K562 (cell line): ENCODE measurements around the gene TTC22. TPM values are rescaled to one million over a fixed set of nuclear protein-coding genes. Genes with fewer than 3 reads are reported as not detected.

Experiments used
- ATAC-seq: fragments of 200-7000 bp; cut with Tn5 transposase; 3 replicates; pipeline ENCODE4 v1.9.1; 2020; ENCODE audit warnings: moderate library complexity
- BruUV-seq: library from RNA; stranded (reverse); fragments of 400-500 nt; replicated peaks from 2 replicates; lab custom pipeline; 2021; lab: Mats Ljungman, UMichigan
- CTCF ChIA-PET: fragments of 300-600 bp; formaldehyde crosslinking; extraction: SDS; loops from one replicate; lab custom pipeline; 2021; ENCODE audit warnings: low intra/inter-chr PET ratio; lab: Yijun Ruan, JAX
- POLR2A ChIA-PET: fragments of 300-600, 350-650 bp; sonication (Branson Sonifier 250); formaldehyde crosslinking; extraction: SDS; loops from one replicate; lab custom pipeline; 2021; ENCODE audit warnings: antibody characterized with exemption, inconsistent platforms; lab: Yijun Ruan, JAX
- DNase-seq, 4 experiments: peaks; one replicate each; pipeline versions ENCODE4 v3.0.0 to v3.0.0-alpha.2; 2011 to 2018; ENCODE audit warnings: low spot score in 3 of 4, mixed read lengths in 3 of 4; ENCODE audit errors: extremely low read depth in 1 of 4
- FAIRE-seq: peaks from 2 replicates; lab custom pipeline; 2011; peaks lifted over from hg19 to GRCh38; lab: Jason Lieb, UNC
- H2AFZ ChIP-seq: 2 replicates; pipeline ENCODE4 v1.6.0; 2011; ENCODE audit warnings: low read depth, low read length, control low read depth, inconsistent platforms
- H3K27ac ChIP-seq: fragments of 200-600 bp; 3 replicates; pipeline ENCODE4 v1.8.0; 2011; ENCODE audit warnings: low read depth, mild to moderate bottlenecking, control low read depth, inconsistent platforms, low read length, moderate library complexity, mixed read lengths; ENCODE audit errors: extremely low read depth
- H3K27me3 ChIP-seq, 2 experiments: fragments of 300-600 bp in 1 of 2; 2 replicates in 1 of 2; 3 replicates in 1 of 2; pipeline versions ENCODE4 v1.6.0 to v1.8.0; 2011; ENCODE audit warnings: inconsistent platforms in 2 of 2, low read length in 2 of 2, mild to moderate bottlenecking in 1 of 2, mixed read lengths in 1 of 2, moderate library complexity in 1 of 2; ENCODE audit not compliant: control insufficient read depth in 2 of 2, insufficient read depth in 2 of 2
- H3K36me3 ChIP-seq: fragments of 300-600 bp; 3 replicates; pipeline ENCODE4 v1.8.0; 2011; ENCODE audit warnings: mild to moderate bottlenecking, low read length, inconsistent platforms; ENCODE audit not compliant: control insufficient read depth, insufficient read depth
- H3K4me1 ChIP-seq, 2 experiments: fragments of 200-600 bp in 1 of 2; replicated peaks in 1 of 2; 2 replicates in 1 of 2; 3 replicates in 1 of 2; pipeline versions ENCODE4 v1.5.1 to v1.8.0; 2011; ENCODE audit warnings: inconsistent platforms in 2 of 2, low read length in 2 of 2, mild to moderate bottlenecking in 1 of 2, mixed read lengths in 1 of 2, moderate library complexity in 1 of 2; ENCODE audit not compliant: control insufficient read depth in 2 of 2, insufficient read depth in 2 of 2
- H3K4me2 ChIP-seq: 2 replicates; pipeline ENCODE4 v1.6.1; 2011; ENCODE audit warnings: low read length, control low read depth, inconsistent platforms, mixed read lengths; ENCODE audit not compliant: insufficient read depth
- H3K4me3 ChIP-seq: fragments of 200-600 bp; sonication (generic), shearing (Covaris generic); 2 replicates; pipeline ENCODE4 v1.5.1; 2016; ENCODE audit warnings: control low read depth, inconsistent platforms
- H3K79me2 ChIP-seq: fragments of 200-600 bp; 3 replicates; pipeline ENCODE4 v1.8.0; 2011; ENCODE audit warnings: low read length, inconsistent platforms; ENCODE audit not compliant: control insufficient read depth, insufficient read depth
- H3K9ac ChIP-seq, 2 experiments: 2 replicates each; pipeline versions ENCODE4 v1.6.0 to v1.6.1; 2011; ENCODE audit warnings: low read depth in 2 of 2, low read length in 2 of 2, control low read depth in 1 of 2, inconsistent platforms in 1 of 2, mild to moderate bottlenecking in 1 of 2, mixed read lengths in 1 of 2; ENCODE audit not compliant: insufficient read depth in 1 of 2
- H3K9me1 ChIP-seq: one replicate; pipeline ENCODE4 v1.6.0; 2011; ENCODE audit warnings: inconsistent platforms, mild to moderate bottlenecking, low read length, moderate library complexity; ENCODE audit not compliant: control insufficient read depth, insufficient read depth
- H3K9me3 ChIP-seq: replicated peaks from 2 replicates; pipeline ENCODE4 v1.5.1; 2011; ENCODE audit warnings: low read depth, low read length, inconsistent platforms; ENCODE audit not compliant: control insufficient read depth, insufficient read depth
- H4K20me1 ChIP-seq: replicated peaks from 2 replicates; pipeline ENCODE4 v1.6.1; 2011; ENCODE audit warnings: low read length, inconsistent platforms, mixed read lengths; ENCODE audit not compliant: control insufficient read depth, insufficient read depth
- FOXK1 ChIP-seq: sonication (generic); formaldehyde crosslinking; IDR thresholded peaks from 2 replicates; pipeline ENCODE4 v1.8.0; 2022; ENCODE audit warnings: missing genetic modification reagents, mild to moderate bottlenecking, borderline replicate concordance
- GABPB1 ChIP-seq: sonication (generic); formaldehyde crosslinking; IDR thresholded peaks from 2 replicates; pipeline ENCODE4 v1.8.0; 2022; ENCODE audit warnings: mild to moderate bottlenecking, missing genetic modification reagents
- GTF2A2 ChIP-seq: IDR thresholded peaks from 2 replicates; pipeline ENCODE4 v1.6.1; 2016; ENCODE audit warnings: mild to moderate bottlenecking, missing genetic modification characterization, missing compliant biosample characterization
- ZNF644 ChIP-seq: fragments of 200-800 bp; sonication (Bioruptor generic); IDR thresholded peaks from 2 replicates; pipeline ENCODE4 v1.6.1; 2016; ENCODE audit warnings: low read depth, missing genetic modification characterization, missing compliant biosample characterization
- WGBS: fragments of 100-300 bp; shearing (Covaris generic); methylation state at CpG from one replicate; pipeline ENCODE4 v1.1.6; 2016; ENCODE audit warnings: low coverage, mixed read lengths; ENCODE audit not compliant: insufficient coverage; ENCODE audit errors: missing lambda C conversion rate; 5-methylcytosine and 5-hydroxymethylcytosine counted together
- in situ Hi-C: fragments of 300-500 bp; cut with MboI; formaldehyde crosslinking; loops from 4 replicates; pipeline ENCODE4 v1.15.0; 2018; ENCODE audit warnings: inconsistent platforms, mixed read lengths
- intact Hi-C: fragments of 100-400 bp; cut with micrococcal nuclease; formaldehyde crosslinking; loops from 2 replicates; pipeline ENCODE4 v1.14.2; 2022
- polyA plus RNA-seq, 8 experiments: library from polyadenylated mRNA; depleted of rRNA in 4 of 8; stranded (reverse) in 5 of 8; unstranded in 3 of 8; fragments of >200 nt; fragmentation: Nextera tagmentation in 2 of 8; fragmentation: Illumina TruSeq in 1 of 8; extraction: Ambion mirVana in 2 of 8; extraction: Trizol in 1 of 8; gene quantifications; 2 replicates each; pipeline versions ENCODE4 v1.2.1 to v1.2.3, GENCODE V29; 2011 to 2014; ENCODE audit warnings: inconsistent platforms in 1 of 8, missing spikeins in 1 of 8
- total RNA-seq, 7 experiments: library from RNA; depleted of rRNA in 6 of 7; stranded (reverse); fragments of >200 nt in 6 of 7; fragmentation: Illumina TruSeq in 2 of 7; extraction: Trizol in 2 of 7; gene quantifications; 2 replicates each; pipeline versions ENCODE4 v1.2.1 to v1.2.3, GENCODE V29; 2011 to 2021; ENCODE audit warnings: low replicate concordance in 1 of 7
- TF ChIP-seq, protein P1 (sequence below): fragments of 450-650 bp; IDR thresholded peaks from 2 replicates; pipeline ENCODE4 v1.6.1; 2017; ENCODE audit warnings: antibody characterized with exemption, mild to moderate bottlenecking

The TTC22 gene
- total and polyA plus RNA-seq, 9 of the 15 experiments (the other 6 are each of a cell fraction or from before 2014, with no cell fraction given) = 0.07 TPM; not detected in 8

DNA sequence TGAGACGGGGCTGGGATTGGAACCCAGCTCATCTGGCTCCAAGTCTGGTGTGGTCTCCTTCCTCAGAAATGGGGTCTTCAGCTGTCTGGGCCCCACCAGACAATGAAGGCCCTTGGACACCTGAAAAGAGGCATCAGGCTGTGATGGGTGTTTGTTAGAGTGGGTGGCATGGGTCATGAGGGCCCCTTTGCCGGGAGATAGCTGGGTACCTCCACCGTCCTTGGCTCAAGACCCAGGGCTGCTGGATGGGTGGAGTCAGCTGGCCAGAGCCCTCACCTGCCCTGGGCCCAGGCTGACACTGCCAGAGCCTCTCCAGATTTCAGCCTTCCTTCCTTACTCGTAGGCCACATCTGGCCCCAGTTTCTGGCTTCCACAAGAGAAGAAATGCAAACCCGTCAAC is 13.4 kb upstream of the TTC22 start (continued):
- TF ChIP-seq, protein P1, sequence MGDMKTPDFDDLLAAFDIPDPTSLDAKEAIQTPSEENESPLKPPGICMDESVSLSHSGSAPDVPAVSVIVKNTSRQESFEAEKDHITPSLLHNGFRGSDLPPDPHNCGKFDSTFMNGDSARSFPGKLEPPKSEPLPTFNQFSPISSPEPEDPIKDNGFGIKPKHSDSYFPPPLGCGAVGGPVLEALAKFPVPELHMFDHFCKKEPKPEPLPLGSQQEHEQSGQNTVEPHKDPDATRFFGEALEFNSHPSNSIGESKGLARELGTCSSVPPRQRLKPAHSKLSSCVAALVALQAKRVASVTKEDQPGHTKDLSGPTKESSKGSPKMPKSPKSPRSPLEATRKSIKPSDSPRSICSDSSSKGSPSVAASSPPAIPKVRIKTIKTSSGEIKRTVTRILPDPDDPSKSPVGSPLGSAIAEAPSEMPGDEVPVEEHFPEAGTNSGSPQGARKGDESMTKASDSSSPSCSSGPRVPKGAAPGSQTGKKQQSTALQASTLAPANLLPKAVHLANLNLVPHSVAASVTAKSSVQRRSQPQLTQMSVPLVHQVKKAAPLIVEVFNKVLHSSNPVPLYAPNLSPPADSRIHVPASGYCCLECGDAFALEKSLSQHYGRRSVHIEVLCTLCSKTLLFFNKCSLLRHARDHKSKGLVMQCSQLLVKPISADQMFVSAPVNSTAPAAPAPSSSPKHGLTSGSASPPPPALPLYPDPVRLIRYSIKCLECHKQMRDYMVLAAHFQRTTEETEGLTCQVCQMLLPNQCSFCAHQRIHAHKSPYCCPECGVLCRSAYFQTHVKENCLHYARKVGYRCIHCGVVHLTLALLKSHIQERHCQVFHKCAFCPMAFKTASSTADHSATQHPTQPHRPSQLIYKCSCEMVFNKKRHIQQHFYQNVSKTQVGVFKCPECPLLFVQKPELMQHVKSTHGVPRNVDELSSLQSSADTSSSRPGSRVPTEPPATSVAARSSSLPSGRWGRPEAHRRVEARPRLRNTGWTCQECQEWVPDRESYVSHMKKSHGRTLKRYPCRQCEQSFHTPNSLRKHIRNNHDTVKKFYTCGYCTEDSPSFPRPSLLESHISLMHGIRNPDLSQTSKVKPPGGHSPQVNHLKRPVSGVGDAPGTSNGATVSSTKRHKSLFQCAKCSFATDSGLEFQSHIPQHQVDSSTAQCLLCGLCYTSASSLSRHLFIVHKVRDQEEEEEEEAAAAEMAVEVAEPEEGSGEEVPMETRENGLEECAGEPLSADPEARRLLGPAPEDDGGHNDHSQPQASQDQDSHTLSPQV = no peak
- TF ChIP-seq ZNF644 (tag) = no peak

DNA sequence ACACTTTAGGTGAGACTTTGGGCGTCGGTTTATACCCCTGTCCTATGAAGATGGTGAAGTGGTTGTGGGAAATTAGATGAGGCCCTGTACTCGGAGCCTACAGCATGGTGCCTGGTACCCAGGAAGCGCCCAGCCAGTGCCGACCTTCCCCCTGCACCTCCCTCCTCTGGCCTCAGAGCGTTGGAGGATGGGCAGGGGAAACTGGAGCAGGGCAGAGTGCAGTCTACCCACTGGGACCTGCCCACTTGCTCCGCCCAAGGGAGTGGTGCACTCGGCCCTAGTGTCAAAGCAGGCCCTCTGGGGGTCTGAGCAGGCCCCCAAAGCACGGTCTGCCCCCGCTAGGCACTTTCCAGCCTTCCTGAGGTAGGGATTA is 13.0 kb upstream of the TTC22 start:
- no peak overlapping the region for H3K9ac ChIP-seq
- FAIRE-seq (no peak), DNase-seq (no peak), ATAC-seq (no peak)
- H3K79me2 ChIP-seq = no peaks in the 10 kb centered on the region
- no TSS peak for BruUV-seq
- H3K9me1 ChIP-seq = no peaks in the 10 kb centered on the region
- intact Hi-C loops = no loop called here
- 0% methylated on average over 10 of the region's 10 CpGs for WGBS
- no peak overlapping the region for H3K27ac ChIP-seq
- TF ChIP-seq GABPB1 (CRISPR knock-in tag) (no peak), FOXK1 (CRISPR knock-in tag) (no peak), GTF2A2 (no peak)
- no peaks in the 10 kb centered on the region for H3K36me3 ChIP-seq
- in situ Hi-C loops = no loop called here
- no peak overlapping the region for H3K4me3 ChIP-seq
- peaks cover 40 to 78% of the 10 kb centered on the region in 2 experiments for H3K27me3 ChIP-seq
- no peaks in the 10 kb centered on the region for H3K9me3 ChIP-seq
- ChIA-PET POLR2A (interaction anchor here (2.2 kb wide), 1 partner anchor 10 kb away, joined by 5 read pairs; no protein-coding TSS in a partner anchor), CTCF (no interaction called here)
- H4K20me1 ChIP-seq = peaks cover 9% of the 10 kb centered on the region; the same call in 1 of the 2 replicates
- no peak overlapping the region for H2AFZ ChIP-seq
- H3K4me2 ChIP-seq = no peak overlapping the region
- H3K4me1 ChIP-seq = no peaks in the 10 kb centered on the region
